GM15510 (cell line): ENCODE results near the gene PTDSS2.

Experiments used
- POLR2A ChIP-seq: IDR thresholded peaks from 3 replicates; pipeline ENCODE4 v1.6.1; 2011; ENCODE audit warnings: borderline replicate concordance; ENCODE audit not compliant: insufficient read length; ENCODE audit errors: extremely low read depth

PTDSS2 gene

DNA sequence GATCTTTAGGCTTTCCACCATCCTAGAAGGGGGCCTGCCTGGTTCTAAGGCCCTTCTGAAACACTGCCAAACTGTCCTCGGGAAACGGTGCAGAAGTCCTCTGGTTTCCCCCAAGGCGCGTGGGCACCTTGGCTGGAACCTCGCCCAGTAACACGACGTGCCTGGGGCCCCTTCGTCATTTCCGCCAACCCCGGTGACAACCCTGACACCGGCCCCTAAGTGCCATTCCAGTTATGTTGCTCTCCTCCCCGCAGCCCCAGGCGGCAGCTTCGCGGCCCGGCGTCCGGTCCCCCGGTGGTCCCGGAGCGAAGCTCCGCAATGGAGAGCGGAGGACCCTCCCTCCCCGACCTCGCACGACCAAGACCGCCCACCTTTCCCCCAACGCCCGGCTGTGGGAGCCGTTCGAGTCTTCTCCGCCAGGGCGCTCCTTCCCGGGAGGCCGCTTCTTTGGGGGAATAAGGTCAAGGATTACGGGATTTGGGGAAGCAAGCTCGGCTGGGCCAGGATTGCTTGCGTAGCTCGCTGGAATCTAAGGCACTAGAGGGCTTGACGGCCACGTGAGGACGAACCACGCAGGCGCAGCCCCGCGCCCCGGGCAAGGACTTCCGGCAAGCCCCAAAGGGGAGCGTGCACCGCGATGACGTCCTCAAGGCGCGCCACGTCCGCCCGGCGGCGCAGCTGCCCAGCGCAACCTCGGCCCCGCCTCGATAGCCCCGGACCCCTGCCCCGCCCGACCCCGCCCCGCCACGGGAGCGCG, 56.3 kb downstream of the PTDSS2 start:
- TF ChIP-seq POLR2A = peak; percentile 70

DNA sequence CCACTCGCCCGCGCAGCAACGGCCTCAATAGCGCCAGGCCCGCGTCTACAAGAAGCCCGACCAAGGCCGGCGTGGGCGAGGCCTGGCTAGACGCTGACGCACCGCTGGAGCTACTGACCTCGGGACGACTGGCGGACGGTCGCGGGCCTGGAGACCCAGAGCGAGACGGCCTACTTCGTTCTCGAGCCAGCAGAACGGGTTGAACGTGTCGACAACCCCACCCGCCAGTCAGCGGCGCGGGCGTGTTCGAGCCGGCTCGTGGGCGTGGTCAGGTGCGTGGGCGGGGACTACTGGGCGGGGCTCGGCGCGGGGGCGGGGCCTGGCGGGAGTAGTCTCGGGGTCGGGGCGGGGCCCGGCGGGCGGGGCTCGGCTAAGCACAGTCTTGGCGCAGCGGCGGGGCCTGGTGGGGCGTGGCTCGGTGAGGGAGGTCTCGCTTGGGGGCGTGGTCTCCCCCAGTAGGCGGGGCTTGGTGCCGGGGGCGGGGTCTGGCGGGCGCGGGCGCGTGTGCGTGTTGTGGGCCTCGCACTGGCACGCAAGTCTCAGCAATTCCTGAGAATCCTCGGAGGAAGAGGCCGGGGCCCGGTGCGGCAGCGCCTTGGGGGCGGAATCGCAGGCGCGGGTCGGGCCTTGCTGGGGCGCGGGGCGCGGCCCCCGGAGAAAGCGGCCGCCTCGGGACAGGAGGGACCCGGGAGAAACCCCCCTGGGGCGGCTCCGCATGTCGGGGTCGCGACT, 57.1 kb downstream of the PTDSS2 start, which contains the start of gene RNH1:
Gene RNH1 (minus strand): TSS at position 248 of the 732 bp plus-strand sequence. CDS start 5,080 bp downstream, outside the sequence.
- peak; percentile 68 for TF ChIP-seq POLR2A

DNA sequence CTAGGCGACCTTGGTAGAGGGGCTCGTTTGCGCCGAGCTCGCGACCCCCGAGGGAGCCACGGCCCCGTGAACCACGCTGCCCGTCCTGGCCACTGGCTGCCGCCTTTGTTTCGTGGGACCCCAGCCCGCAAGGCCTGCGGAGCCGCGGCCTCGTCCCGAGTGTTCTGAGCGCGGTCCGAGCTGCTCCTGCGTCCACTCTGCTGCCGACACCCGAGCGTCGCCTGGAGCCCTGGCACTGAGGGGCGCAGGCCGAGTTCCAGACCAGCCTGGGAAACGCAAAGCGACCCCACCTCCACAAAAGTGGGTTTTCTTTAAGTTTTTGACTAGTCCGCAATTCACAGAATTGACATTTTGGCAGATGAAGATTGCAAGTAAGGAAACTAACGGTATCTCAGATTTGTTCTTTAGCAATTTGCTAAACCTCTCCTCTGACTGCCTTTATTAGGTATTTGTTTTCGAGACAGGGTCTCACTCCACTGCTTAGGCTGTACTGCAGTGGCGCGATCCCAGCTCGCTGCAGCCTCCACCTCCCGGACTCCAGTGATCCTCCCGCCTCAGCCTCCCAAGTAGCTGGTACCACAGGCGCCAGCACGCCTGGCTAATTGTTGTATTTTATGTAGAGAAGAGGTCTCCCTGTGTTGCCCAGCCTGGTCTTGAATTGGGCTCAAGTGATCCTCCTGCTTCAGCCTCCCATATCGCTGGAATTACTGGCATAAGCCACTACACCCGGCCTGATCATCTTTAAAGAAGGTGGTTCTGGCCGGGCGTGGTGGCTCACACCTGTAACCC, 57.8 kb downstream of the PTDSS2 start:
- TF ChIP-seq POLR2A = no peak

DNA sequence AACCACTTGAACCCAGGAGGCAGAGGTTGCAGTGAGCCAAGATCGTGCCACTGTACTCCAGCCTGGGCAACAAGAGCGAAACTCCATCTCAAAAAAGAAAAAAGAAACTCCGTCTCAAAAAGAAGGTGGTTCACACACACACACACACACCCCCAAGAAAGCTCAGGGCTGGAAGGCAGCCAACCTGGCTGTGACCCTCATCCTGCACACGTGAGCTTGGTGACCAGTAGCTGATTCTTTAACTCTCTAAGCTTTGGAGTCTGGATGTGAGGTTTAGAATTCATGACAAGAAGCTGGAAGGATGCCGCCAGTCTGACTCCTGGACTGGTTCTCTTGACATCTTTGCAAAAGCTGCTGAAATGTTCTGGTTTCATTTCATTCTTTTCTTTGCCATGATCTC, 58.9 kb downstream of the PTDSS2 start:
- no peak for TF ChIP-seq POLR2A

DNA sequence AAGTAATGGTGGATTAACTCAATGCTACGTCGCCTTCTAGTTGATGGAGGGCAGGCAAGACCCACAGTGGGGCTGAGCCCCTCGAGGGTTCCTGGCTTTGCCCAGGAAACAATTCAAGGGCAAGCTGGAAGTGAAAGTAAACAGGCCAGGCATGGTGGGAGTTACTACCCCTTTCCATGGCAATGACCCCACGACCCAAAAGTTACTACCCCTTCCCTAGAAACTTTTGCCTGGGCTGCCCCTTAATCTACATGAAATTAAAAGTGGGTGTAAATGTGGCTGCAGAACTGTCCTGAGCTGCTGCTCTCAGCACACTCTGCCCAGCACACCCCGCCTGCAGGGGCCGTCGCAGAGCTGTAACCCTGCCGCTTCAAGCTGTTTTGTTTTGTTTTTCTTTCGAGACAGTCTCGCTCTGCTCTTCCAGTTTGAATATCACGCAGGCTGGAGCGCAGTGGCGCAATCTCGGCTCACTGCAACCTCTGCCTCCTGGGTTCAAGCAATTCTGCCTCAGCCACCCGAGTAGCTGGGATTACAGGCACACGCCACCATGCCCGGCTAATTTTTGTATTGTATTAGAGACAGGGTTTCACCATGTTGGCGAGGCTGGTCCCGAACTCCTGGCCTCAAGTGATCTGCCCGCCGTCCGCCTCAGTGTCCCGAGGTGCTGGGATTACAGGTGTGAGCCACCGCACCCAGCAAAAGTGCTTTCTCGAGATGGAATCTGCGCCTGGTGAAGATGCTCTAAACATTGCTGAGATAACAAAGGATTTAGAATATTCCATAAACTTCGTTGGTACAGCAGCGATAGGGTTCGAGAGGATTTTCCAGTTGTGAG, 62.9 kb downstream of the PTDSS2 start:
- TF ChIP-seq POLR2A = no peak

DNA sequence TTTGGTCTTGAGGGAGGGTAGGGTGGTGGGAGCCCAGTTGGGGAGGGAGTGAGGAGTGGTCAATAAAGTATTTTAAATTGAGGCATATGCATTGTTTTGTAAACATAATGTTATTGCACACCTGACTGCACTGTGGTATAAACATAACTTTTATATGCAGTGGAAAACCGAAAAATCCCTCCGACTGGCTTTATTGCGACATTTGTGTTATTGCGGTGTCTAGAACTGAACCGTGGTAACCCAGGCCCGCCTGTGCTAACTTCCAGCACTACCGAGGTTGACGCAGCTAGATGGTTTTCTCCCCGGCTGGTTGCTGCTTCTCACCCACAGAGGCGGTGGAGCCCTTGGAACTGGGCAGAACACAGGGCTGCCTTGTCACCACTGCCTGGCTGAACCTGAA, 64.5 kb downstream of the PTDSS2 start:
- TF ChIP-seq POLR2A = no peak

DNA sequence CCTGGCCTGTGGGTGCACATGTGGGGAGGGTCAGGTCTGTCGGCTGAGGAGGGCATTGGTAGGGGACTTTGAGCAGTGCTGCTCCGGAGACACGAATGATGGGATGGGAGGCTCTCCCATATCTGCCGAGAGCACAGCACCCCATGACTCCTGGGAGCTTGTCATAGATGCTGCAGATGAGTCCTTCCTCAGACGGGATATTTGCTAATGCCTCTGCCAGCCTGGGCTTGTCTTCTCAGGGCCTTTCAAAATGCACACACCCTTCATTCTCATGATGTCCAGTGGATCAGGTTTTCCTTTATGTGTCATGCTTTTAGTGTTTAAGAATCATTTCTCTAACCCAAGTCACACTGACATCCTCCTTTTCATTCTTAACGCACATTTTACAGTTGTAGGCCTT, 65.1 kb downstream of the PTDSS2 start:
- TF ChIP-seq POLR2A = no peak

DNA sequence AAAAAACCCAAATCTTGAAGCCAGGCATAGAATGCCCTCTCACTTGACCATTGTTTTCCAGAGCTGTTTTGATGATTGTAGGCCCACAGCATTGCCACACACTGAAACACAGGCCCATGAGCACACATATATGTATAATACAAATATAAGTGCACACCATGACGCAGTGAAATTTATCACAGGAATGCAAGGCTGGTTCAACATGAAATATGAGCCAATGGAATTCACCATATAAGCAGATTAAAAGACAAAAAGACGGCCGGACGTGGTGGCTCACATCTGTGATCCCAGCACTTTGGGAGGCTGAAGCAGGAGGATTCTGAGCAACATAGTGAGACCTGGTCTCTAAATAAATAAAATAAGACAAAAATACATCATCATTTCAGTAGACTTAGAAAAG, 66.3 kb downstream of the PTDSS2 start:
- TF ChIP-seq POLR2A = no peak

DNA sequence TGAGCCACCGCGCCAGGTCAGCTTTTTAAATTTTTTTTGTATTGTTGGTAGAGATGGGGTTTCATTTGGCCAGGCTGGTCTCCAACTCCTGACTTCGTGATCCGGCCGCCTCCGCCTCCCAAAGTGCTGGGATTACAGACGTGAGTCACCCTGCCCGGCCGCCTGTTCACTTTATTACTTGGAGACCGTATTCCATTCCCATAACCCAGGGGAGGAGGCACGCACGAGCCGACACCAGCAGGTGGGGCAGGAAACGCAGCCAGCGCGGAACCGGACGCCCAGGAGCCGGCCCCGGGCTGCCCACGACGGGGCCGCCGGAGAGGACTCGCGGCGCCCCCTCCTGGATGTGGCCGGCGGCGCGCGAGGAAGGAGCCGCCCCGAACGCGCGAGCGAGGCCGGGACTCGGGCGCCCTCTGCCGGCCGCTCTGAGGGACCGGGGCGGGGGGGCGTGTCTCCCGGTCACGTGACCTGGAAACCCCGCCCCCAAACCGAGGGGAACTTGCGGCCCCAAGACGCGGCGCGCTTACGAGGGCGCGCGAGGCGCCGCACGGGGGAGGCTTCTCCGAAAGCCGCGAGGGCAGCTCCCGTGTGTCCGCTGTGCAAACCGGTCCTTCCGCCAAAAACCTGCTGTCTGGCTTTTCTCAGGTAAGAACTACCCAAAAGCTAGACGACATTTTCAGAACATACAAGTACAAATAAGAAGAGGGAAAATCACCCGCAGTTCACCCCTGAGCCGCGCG, 68.6 kb downstream of the PTDSS2 start:
- TF ChIP-seq POLR2A = peak; percentile 44

DNA sequence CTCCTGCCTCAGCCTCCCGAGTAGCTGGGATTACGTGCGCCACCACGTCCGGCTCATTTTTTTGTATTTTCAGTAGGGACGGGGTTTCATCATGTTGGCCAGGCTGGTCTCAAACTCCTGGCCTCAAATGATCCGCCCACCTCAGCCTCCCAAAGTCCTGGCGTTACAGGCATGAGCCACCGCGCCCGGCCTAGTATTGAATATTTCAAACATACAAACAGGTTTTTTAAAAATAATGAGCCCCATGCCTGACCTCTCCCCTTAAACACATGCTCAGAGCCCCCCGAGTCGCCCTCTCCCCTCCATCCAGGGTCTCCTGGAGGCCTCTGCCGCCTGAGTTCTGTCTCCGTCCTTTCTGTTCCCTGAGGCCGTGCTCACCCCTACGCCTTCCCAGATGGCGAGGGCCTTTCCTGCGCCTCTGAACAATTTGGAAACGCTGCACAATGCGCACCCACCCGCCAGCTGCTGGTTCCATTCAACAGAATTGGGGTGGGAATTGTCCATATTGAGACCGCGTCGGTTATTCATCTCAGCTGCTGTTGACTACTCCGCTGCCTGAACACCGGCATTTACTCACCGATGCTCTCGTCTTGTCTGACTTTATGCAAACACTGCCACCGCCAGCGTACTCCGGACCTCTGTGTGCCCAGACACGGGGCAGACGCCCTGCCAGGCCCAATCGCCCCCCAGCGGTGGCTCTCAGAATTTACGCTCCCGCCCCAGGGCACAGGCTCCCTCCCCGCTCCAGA, 70.5 kb downstream of the PTDSS2 start:
- no peak for TF ChIP-seq POLR2A

DNA sequence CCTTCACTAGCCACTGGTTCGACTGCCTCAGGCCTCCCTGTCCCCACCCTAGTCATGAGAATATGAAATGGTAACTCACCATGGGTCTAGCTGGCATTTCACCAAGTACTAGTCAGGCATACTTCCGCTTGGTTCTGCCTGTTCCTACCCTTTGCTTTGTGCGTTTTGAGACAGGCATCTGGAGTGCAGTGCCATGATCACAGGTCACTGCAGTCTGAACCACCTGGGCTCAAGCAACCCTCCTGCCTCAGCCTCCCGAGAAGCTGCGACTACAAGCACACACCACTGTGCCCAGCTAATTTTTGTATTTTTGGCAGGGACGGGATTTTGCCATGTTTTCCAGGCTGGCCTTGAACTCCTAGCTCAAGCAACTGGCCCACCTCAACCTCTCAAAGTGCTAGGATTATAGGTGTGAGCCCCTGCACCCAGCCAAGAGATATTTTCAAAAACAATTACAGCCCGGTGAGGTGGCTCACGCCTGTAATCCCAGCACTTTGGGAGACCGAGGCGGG, 71.2 kb downstream of the PTDSS2 start:
- no peak for TF ChIP-seq POLR2A

DNA sequence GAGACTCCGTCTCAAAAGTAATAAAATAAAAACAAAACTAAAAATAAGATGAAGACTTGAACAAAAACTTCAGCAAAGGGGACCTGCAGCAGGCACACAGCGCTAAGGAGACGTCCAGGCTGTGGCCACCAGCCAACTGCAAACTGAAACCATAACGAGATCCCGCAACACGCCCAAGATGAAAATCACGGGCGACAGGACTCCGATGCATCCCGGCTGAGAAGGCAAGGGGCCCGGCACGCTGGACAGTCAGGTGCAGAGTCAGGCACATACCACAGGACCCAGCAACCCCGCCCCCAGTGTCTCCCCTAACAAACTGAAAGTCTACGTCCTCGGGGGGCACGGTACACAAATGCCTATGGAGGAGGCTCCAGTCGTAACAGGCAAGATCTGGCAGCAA, 76.1 kb downstream of the PTDSS2 start:
- no peak for TF ChIP-seq POLR2A
